ENCODE data around the gene TMBIM6. TPM values are rescaled to one million over a fixed set of nuclear protein-coding genes. Genes with fewer than 3 reads are reported as not detected.

Gene TMBIM6
- total and polyA plus RNA-seq, 9 of the 15 experiments (the other 6 are each of a cell fraction or from before 2014, with no cell fraction given): 147 to 1,288 (median 352) TPM

DNA sequence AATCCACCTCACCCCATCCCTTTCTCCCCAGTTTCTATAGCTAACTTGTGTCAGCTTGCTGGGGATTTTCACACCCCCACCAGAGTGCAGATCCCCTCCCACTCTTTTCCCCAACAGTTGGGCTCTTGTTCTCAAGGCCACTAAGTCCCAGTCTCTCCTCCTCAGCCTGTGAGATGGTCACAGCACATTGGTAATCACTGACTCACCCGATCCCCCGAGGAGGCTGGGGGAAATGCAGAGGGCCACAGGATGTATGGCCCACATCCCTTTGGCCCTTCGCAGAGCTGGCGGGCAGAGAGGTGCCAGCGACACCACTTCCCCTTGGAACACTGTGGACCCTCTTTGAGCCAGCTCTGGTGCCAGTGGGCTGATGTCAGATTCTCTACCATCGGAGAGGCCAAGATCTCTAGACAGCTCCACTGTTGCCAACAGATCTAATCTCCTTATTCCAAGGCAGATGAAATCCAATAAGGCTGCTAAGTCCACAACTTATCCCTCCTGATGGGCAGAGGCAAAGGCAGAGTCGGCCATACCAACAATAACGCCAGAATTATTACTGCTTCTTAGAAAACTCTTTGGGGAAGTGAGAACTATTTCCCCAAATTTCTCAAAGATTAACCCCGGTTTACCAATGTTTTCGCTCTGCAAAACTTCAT lies 35.8 kb upstream of the TMBIM6 start (continued):
- no peak for TF ChIP-seq ZNF407 (IDR thresholded peaks at IDR 0.05; ENCODE audit: low read depth)
- TF ChIP-seq NELFE (IDR thresholded peaks at IDR 0.05; ENCODE audit: insufficient read depth, insufficient read length): no peak
- no peak for TF ChIP-seq ZNF134 (CRISPR knock-in tag; conservative IDR thresholded peaks at IDR 0.05)
- no peak for TF ChIP-seq SP1 (CRISPR knock-in tag; IDR thresholded peaks at IDR 0.05)
- TF ChIP-seq CBFA2T2 (conservative IDR thresholded peaks at IDR 0.05): no peak

Measured in K562 (cell line).